Suprapubic skin (tissue), 3 donors: ENCODE results near the gene SNTA1.

Experiments
- CTCF ChIP-seq, 2 donors: fragments of 200-600 bp in 1 of 2; fragments of 450-650 bp in 1 of 2; sonication (generic) in 1 of 2; IDR thresholded peaks; one replicate each; pipeline ENCODE4 v1.5.1; 2016 to 2019; ENCODE audit warnings: antibody characterized with exemption in 2 of 2, mild to moderate bottlenecking in 1 of 2, moderate library complexity in 1 of 2
- EP300 ChIP-seq: sonication (generic); formaldehyde crosslinking; IDR thresholded peaks from one replicate; pipeline ENCODE4 v1.6.1; 2017; ENCODE audit warnings: antibody characterized with exemption
- POLR2A ChIP-seq, 2 donors: fragments of 450-650 bp; IDR thresholded peaks; one replicate each; pipeline ENCODE4 v1.6.1; 2017; ENCODE audit warnings: antibody characterized with exemption in 2 of 2, mild to moderate bottlenecking in 2 of 2, moderate library complexity in 2 of 2

GRCh38 chr20:33408716-33409654, 34.6 kb downstream of the SNTA1 start:
- TF ChIP-seq CTCF (IDR thresholded peaks at IDR 0.05) = no peak
- no peak for TF ChIP-seq EP300
- TF ChIP-seq POLR2A (IDR thresholded peaks at IDR 0.05) = no peak
